Neural cell (in vitro differentiated cells): ENCODE measurements around the gene CD200.

Experiments used
- TAF1 ChIP-seq: IDR thresholded peaks from 2 replicates; pipeline ENCODE4 v1.6.1; 2012; ENCODE audit warnings: low read depth
- TF ChIP-seq, protein P1 (sequence below): fragments of 450-650 bp; IDR thresholded peaks from 2 replicates; pipeline ENCODE4 v1.5.1; 2014; ENCODE audit warnings: antibody characterized with exemption, mild to moderate bottlenecking, moderate library complexity; ENCODE audit not compliant: poor library complexity, severe bottlenecking

DNA sequence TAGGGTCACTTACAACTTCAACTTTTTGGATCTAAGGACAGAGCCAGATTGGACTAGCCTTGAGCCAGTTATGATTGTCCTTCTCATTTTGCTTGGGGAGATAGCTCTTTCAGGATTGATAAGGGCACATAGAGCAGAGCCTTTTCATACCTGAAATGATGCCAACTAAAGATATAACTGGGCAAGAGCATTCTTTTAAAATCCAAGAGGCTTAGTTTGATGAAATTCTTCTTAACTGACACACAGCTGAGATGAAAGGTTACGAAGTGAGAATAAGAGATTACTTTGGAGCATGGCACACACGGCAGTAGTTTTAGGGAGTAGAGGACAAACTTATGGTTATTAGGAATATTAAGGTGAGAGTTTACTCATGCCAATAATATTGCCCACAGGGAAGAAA is 12.7 kb downstream of the CD200 start:
- TF ChIP-seq, protein P1, sequence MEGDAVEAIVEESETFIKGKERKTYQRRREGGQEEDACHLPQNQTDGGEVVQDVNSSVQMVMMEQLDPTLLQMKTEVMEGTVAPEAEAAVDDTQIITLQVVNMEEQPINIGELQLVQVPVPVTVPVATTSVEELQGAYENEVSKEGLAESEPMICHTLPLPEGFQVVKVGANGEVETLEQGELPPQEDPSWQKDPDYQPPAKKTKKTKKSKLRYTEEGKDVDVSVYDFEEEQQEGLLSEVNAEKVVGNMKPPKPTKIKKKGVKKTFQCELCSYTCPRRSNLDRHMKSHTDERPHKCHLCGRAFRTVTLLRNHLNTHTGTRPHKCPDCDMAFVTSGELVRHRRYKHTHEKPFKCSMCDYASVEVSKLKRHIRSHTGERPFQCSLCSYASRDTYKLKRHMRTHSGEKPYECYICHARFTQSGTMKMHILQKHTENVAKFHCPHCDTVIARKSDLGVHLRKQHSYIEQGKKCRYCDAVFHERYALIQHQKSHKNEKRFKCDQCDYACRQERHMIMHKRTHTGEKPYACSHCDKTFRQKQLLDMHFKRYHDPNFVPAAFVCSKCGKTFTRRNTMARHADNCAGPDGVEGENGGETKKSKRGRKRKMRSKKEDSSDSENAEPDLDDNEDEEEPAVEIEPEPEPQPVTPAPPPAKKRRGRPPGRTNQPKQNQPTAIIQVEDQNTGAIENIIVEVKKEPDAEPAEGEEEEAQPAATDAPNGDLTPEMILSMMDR, result no peak
- TF ChIP-seq TAF1, result no peak
